Lung (tissue), 12 donors: Measurements from ENCODE around the gene PHLPP1. TPM values are rescaled to one million over a fixed set of nuclear protein-coding genes. Genes with fewer than 3 reads are reported as not detected.

ENCODE experiments used
- ATAC-seq: fragments of 200-7000 bp; cut with Tn5 transposase; one replicate; pipeline ENCODE4 v1.9.1; 2020; ENCODE audit warnings: moderate number of reproducible peaks; ENCODE audit not compliant: insufficient read depth, low FRiP score
- DNase-seq, 3 donors: peaks; one replicate each; pipeline ENCODE4 v3.0.0-alpha.2; 2013 to 2017
- H3K27ac ChIP-seq, 2 donors: one replicate each; pipeline ENCODE4 v1.5.1; 2013; ENCODE audit warnings: mild to moderate bottlenecking in 2 of 2, moderate library complexity in 2 of 2, control low read depth in 1 of 2, inconsistent platforms in 1 of 2, low read depth in 1 of 2, low read length in 1 of 2
- H3K27me3 ChIP-seq, 3 donors: one replicate each; pipeline ENCODE4 v1.5.1; 2013; ENCODE audit warnings: low read length in 2 of 3; ENCODE audit not compliant: control insufficient read depth in 3 of 3, insufficient read depth in 3 of 3
- H3K36me3 ChIP-seq, 4 donors: one replicate each; pipeline ENCODE4 v1.5.1; 2013; ENCODE audit warnings: low read length in 4 of 4, mild to moderate bottlenecking in 1 of 4, moderate library complexity in 1 of 4; ENCODE audit not compliant: control insufficient read depth in 4 of 4, insufficient read depth in 4 of 4
- H3K4me1 ChIP-seq, 5 donors: one replicate each; pipeline ENCODE4 v1.5.1; 2013; ENCODE audit warnings: low read length in 5 of 5, mild to moderate bottlenecking in 2 of 5, moderate library complexity in 1 of 5; ENCODE audit not compliant: control insufficient read depth in 5 of 5, insufficient read depth in 5 of 5
- H3K4me3 ChIP-seq: one replicate; pipeline ENCODE4 v1.5.1; 2013; ENCODE audit warnings: mild to moderate bottlenecking, control low read depth, moderate library complexity
- H3K9ac ChIP-seq, 2 donors: one replicate each; pipeline ENCODE4 v1.5.1; 2013; ENCODE audit warnings: low read length in 2 of 2, control low read depth in 1 of 2; ENCODE audit not compliant: insufficient read depth in 1 of 2
- H3K9me3 ChIP-seq, 4 donors: one replicate each; pipeline ENCODE4 v1.5.1; 2013; ENCODE audit warnings: low read length in 3 of 4, mild to moderate bottlenecking in 1 of 4, moderate library complexity in 1 of 4; ENCODE audit not compliant: control insufficient read depth in 4 of 4, insufficient read depth in 3 of 4
- CTCF ChIP-seq: IDR thresholded peaks from 2 replicates; pipeline ENCODE4 v1.5.1; 2012; ENCODE audit warnings: mild to moderate bottlenecking; ENCODE audit errors: control extremely low read depth, extremely low read depth
- WGBS, 2 donors: extraction: QIAGEN DNeasy Blood & Tissue Kit; methylation state at CpG; one replicate each; pipeline ENCODE4 v1.1.7; 2013; 5-methylcytosine and 5-hydroxymethylcytosine counted together
- polyA plus RNA-seq, 2 donors: library from polyadenylated mRNA; stranded (reverse); fragments of 200-250 nt; gene quantifications; one replicate each; pipeline ENCODE4 v1.2.1, GENCODE V29; 2013
- total RNA-seq, 2 donors: library from RNA; depleted of rRNA in 1 of 2; stranded (reverse); fragments of >200 nt in 1 of 2; gene quantifications; one replicate each; pipeline ENCODE4 v1.2.1, GENCODE V29; 2014 to 2021
- donor health status: control.
- donor health status: control.
- donor health status: Bipolar disorder and iron deficiency.
- donor health status: healthy.
- donor health status: DM: yes; HTN: yes; CAD: no.

PHLPP1 gene
- total and polyA plus RNA-seq, 4 donors, result 2.3 to 29.2 (median 7.9) TPM

- no peak for DNase-seq
- Histone ChIP-seq H3K9me3 (no peaks in the 10 kb centered on the region), H3K27ac (no peak overlapping the region), H3K36me3 (no peaks in the 10 kb centered on the region), H3K9ac (no peak overlapping the region), H3K27me3 (no peaks in the 10 kb centered on the region), H3K4me3 (no peak overlapping the region), H3K4me1 (peaks cover 0 to 15% (median 0%) of the 10 kb centered on the region in 5 donors)
- ATAC-seq, result no peak
- 96 to 100% methylated on average over 1 of the region's 1 CpG for WGBS, 2 donors
- no peak for TF ChIP-seq CTCF
Measured at GRCh38 chr18:62848946-62849345, 133.6 kb downstream of the PHLPP1 start.

GRCh38 chr18:62850619-62851306 lies 135.4 kb downstream of the PHLPP1 start:
- ATAC-seq (no peak), DNase-seq (peak in 2 of 3 donors; percentile 13 to 40)
- Histone ChIP-seq H3K27me3 (no peaks in the 10 kb centered on the region), H3K4me3 (no peak overlapping the region), H3K9ac (no peak overlapping the region), H3K36me3 (no peaks in the 10 kb centered on the region), H3K4me1 (peaks cover 0 to 5% (median 0%) of the 10 kb centered on the region in 5 donors), H3K27ac (no peak overlapping the region), H3K9me3 (no peaks in the 10 kb centered on the region)
- 76 to 83% methylated on average over 7 of the region's 7 CpGs for WGBS, 2 donors
- TF ChIP-seq CTCF, result no peak

- DNase-seq (no peak), ATAC-seq (no peak)
- Histone ChIP-seq H3K4me3 (no peak overlapping the region), H3K36me3 (no peaks in the 10 kb centered on the region), H3K9me3 (no peaks in the 10 kb centered on the region), H3K9ac (no peak overlapping the region), H3K4me1 (peaks cover 0 to 9% (median 0%) of the 10 kb centered on the region in 5 donors), H3K27me3 (no peaks in the 10 kb centered on the region), H3K27ac (no peak overlapping the region)
- 76 to 89% methylated on average over 2 of the region's 2 CpGs for WGBS, 2 donors
- no peak for TF ChIP-seq CTCF
Measured at GRCh38 chr18:62852851-62853250, 137.5 kb downstream of the PHLPP1 start.

- H3K27me3 ChIP-seq, result no peaks in the 10 kb centered on the region
- WGBS, 2 donors, result 95 to 98% methylated on average over 7 of the region's 7 CpGs
- no peak for DNase-seq
- no peak for ATAC-seq
- H3K9ac ChIP-seq, result no peak overlapping the region
- TF ChIP-seq CTCF, result no peak
- H3K4me3 ChIP-seq, result no peak overlapping the region
- H3K36me3 ChIP-seq, result no peaks in the 10 kb centered on the region
- no peak overlapping the region for H3K27ac ChIP-seq
- no peaks in the 10 kb centered on the region for H3K9me3 ChIP-seq
- peaks cover 0 to 10% (median 0%) of the 10 kb centered on the region in 5 donors for H3K4me1 ChIP-seq
Measured at GRCh38 chr18:62856294-62856693, 141.0 kb downstream of the PHLPP1 start.
